ENCODE results near the gene RRP8.

The RRP8 gene

DNA sequence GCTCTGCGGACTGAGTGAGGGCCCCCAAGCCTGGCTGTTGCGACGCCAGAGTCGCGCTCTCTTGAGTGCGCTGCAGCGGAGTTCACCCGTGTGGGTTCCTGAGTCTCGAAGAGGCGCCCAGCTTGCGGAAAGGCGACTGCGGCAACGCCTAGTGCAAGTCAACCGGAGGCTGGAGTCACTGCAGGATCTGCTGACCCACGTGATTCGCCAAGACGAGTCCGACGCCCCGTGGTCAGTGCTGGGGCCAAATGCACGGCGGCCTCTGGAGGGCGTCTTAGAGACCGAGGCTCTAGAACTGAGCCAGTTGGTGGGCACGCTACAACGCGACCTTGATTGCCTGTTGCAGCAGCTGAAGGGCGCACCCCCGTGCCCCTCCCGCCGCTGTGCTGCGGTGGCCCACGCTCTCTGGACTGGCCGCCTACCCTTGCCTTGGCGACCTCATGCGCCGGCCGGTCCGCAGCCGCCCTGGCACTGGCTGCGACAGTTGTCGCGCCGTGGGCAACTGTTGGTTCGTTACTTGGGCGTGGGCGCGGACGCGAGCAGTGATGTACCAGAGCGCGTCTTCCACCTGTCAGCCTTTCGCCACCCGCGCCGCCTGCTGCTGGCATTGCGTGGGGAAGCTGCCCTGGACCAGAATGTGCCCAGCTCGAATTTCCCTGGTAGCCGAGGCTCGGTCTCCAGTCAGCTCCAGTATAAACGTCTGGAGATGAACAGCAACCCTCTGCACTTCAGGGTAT, 32.6 kb downstream of the RRP8 start:
- in situ Hi-C loops (cut with HindIII; ENCODE audit: low sequenced_read_pairs): no loop called here
- H3K4me3 ChIP-seq (ENCODE audit: low read depth, low read length): no peak overlapping the region
- TF ChIP-seq, protein P1, sequence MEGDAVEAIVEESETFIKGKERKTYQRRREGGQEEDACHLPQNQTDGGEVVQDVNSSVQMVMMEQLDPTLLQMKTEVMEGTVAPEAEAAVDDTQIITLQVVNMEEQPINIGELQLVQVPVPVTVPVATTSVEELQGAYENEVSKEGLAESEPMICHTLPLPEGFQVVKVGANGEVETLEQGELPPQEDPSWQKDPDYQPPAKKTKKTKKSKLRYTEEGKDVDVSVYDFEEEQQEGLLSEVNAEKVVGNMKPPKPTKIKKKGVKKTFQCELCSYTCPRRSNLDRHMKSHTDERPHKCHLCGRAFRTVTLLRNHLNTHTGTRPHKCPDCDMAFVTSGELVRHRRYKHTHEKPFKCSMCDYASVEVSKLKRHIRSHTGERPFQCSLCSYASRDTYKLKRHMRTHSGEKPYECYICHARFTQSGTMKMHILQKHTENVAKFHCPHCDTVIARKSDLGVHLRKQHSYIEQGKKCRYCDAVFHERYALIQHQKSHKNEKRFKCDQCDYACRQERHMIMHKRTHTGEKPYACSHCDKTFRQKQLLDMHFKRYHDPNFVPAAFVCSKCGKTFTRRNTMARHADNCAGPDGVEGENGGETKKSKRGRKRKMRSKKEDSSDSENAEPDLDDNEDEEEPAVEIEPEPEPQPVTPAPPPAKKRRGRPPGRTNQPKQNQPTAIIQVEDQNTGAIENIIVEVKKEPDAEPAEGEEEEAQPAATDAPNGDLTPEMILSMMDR (IDR thresholded peaks at IDR 0.05; ENCODE audit: low read depth, low read length): no peak
- no peak for DNase-seq (ENCODE audit: low read depth, low spot score)

DNA sequence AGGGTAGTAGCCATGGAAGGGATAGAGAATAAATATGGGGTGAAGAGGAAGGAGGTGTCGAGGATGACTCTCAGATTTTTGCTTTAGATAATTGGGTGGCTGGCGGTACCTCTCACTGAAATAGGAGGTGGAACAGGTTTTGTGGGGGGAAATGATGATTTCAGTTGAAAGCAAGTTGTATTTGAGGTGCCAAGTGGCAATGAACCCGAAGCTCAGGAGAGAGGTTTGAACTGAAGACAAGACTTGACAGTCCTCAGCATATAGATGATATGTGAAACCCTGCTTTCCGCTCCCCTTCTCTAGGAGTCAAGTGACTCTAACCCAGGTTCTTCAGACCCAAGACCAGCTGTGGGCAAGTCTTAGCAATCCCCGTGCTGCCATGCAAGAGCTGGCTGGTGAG, 33.7 kb downstream of the RRP8 start:
- in situ Hi-C loops (cut with HindIII; ENCODE audit: low sequenced_read_pairs): no loop called here
- TF ChIP-seq, protein P1 (IDR thresholded peaks at IDR 0.05; ENCODE audit: low read depth, low read length): no peak
- DNase-seq (ENCODE audit: low read depth, low spot score): no peak
- no peak overlapping the region for H3K4me3 ChIP-seq (ENCODE audit: low read depth, low read length)

DNA sequence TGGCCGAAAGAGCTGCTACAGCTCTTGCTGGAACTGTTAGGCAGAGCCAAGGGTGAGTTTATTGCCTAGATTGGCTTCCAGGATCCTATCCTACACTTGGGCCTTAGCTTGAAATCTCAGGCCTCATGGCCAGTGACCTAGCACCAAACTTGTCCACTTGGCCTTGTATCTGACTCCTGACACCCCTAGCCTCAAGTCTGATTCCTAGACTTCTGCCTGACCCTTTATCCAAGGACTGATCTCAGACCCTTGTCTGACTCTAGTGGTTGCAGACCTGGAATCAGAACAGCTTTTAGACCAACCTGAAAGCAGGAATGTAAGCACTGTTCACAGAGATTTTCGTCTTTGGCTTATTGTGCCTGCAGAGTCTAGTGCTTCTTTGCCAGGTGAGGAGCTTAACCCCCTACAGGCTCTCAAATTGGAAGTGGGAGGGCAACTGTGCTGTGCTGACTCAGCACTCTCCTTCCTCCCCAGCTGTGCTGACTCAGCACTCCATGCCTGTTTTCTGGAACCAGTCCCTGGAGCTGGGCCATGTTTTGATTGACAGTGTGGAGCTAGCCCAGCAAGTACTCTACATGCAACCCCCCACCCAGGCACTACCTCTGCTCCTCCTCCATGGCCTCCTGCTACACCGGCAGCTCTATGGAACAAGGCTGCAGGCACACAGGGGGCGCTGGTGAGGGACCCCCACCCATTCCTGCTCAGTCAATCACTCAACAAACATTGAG, 35.1 kb downstream of the RRP8 start:
- DNase-seq (ENCODE audit: low read depth, low spot score): peak; percentile 73
- in situ Hi-C loops (cut with HindIII; ENCODE audit: low sequenced_read_pairs): no loop called here
- TF ChIP-seq, protein P1 (IDR thresholded peaks at IDR 0.05; ENCODE audit: low read depth, low read length): peak; percentile 15
- H3K4me3 ChIP-seq (ENCODE audit: low read depth, low read length): no peak overlapping the region

DNA sequence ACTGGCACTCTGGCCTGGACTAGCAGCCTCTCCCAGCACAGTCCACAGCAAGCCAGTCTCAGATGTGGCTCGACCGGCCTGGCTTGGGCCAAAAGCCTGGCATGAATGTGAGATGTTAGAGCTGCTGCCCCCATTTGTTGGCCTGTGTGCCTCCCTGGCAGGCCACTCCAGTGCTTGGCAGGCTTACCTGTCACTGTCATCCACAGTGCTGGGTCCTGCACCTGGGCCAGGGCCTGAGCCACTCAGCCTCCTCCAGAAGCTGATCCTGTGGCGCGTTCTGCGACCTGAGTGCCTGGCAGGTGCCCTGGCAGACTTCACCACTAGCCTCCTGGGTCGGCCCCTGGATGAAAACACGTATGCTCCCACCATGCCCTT, 36.1 kb downstream of the RRP8 start:
- no peak for DNase-seq (ENCODE audit: low read depth, low spot score)
- in situ Hi-C loops (cut with HindIII; ENCODE audit: low sequenced_read_pairs): no loop called here
- H3K4me3 ChIP-seq (ENCODE audit: low read depth, low read length): no peak overlapping the region
- TF ChIP-seq, protein P1 (IDR thresholded peaks at IDR 0.05; ENCODE audit: low read depth, low read length): no peak

DNA sequence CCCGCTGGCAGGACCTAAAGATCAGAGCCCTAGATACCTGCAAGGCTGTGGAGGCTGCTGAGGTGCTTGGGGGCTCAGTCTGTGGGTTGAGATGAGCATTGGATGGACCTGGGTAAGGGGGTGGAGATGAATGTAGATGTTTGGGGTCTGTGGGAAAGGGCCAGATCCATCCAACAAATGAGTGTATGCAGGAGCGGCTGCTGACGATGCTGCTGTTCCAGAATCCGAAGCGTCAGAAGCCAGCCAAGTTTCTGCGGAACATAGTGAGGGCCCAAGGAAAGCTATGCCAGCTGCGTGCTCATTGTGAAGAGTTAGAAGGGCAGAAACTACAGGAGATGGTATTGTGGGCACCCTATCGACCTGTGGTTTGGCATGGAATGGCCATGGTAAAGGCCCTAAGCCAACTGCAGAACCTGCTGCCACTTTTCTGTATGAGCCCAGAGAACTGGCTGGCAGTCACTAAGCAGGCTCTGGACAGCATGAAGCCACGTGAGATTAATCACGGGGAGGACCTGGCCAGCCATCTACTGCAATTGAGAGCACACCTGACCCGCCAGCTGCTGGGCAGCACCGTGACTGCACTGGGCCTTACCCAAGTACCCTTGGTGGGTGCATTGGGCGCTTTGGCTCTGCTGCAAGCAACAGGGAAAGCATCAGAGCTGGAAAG, 36.6 kb downstream of the RRP8 start:
- no peak overlapping the region for H3K4me3 ChIP-seq (ENCODE audit: low read depth, low read length)
- no peak for DNase-seq (ENCODE audit: low read depth, low spot score)
- in situ Hi-C loops (cut with HindIII; ENCODE audit: low sequenced_read_pairs): no loop called here
- TF ChIP-seq, protein P1 (IDR thresholded peaks at IDR 0.05; ENCODE audit: low read depth, low read length): no peak

DNA sequence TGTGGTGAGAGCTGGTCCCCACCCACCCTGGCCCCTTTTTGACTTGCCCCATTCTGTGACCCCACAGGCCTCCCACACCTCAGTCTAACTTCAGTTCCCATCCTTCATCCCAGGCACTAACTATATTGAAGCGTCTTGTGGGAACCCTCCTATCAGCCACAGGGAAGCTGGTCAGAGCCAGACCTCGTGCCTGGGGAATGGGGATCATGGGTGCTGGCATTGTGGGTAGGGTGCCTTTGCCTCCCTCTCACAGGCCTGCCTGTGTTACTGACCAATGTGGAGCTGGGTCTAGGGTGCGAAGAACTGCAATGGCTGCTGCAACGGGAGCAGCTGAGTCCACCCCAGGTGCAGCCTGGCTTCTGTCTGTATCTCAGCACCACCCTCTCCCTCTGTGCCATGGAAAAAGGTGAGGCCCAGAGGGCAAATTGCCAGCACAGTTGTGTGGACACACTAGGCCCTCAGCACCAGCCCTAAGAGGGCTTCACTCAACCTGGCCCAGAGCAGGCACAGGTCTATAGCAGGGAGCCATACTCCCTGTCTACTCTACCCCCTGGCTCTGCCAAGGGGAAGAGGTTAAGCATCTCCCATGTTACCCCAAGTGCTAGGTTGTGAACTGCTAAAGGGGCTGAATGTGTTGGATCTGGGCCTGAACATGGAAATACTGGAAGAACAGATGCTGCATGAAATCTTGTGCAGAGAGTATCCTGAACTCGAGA, 37.3 kb downstream of the RRP8 start:
- no peak for DNase-seq (ENCODE audit: low read depth, low spot score)
- H3K4me3 ChIP-seq (ENCODE audit: low read depth, low read length): no peak overlapping the region
- in situ Hi-C loops (cut with HindIII; ENCODE audit: low sequenced_read_pairs): no loop called here

More for the DNA sequence above, 37.3 kb downstream of the RRP8 start:
- TF ChIP-seq, protein P1 (IDR thresholded peaks at IDR 0.05; ENCODE audit: low read depth, low read length): no peak
